Measurements from ENCODE around the gene LY6G6F. TPM values are rescaled to one million over a fixed set of nuclear protein-coding genes. Genes with fewer than 3 reads are reported as not detected.

LY6G6F gene
- total and polyA plus RNA-seq, 2 of the 13 experiments (the other 11 are each of a cell fraction or from before 2014, with no cell fraction given) = not detected

- TF ChIP-seq MTF1 (CRISPR knock-in tag; IDR thresholded peaks at IDR 0.05) = 0 out of 2 replicates have a peak, but pooled peaks have one; percentile 54
- no peak for TF ChIP-seq REL (CRISPR knock-in tag; conservative IDR thresholded peaks at IDR 0.05)
- no peak for TF ChIP-seq SRSF9 (IDR thresholded peaks at IDR 0.05; ENCODE audit: borderline replicate concordance, insufficient read depth, low read depth, low read length, poor library complexity, severe bottlenecking)
- TF ChIP-seq XBP1 (CRISPR knock-in tag; IDR thresholded peaks at IDR 0.05) = no peak
- no peak; the same call in 1 of the 2 replicates for TF ChIP-seq ZNF333 (CRISPR knock-in tag; IDR thresholded peaks at IDR 0.05; ENCODE audit: borderline replicate concordance)
- no peak for TF ChIP-seq AGO1 (IDR thresholded peaks at IDR 0.05; ENCODE audit: low read depth, low read length, poor library complexity, severe bottlenecking)
- TF ChIP-seq ZNF317 (CRISPR knock-in tag; IDR thresholded peaks at IDR 0.05) = no peak
- no peak for TF ChIP-seq SAP130 (CRISPR knock-in tag; IDR thresholded peaks at IDR 0.05; ENCODE audit: low read depth)
- no peak for TF ChIP-seq ZMYM2 (CRISPR knock-in tag; IDR thresholded peaks at IDR 0.05)
- TF ChIP-seq HINFP (CRISPR knock-in tag; IDR thresholded peaks at IDR 0.05; ENCODE audit: low read depth) = no peak
- no peak for TF ChIP-seq MNT (IDR thresholded peaks at IDR 0.05)
- no peak for TF ChIP-seq ZNF557 (CRISPR knock-in tag; IDR thresholded peaks at IDR 0.05)
- TF ChIP-seq SRSF4 (IDR thresholded peaks at IDR 0.05; ENCODE audit: low read depth, low read length, poor library complexity, severe bottlenecking) = no peak
- no peak for TF ChIP-seq E2F2 (CRISPR knock-in tag; IDR thresholded peaks at IDR 0.05; ENCODE audit: borderline replicate concordance)
- TF ChIP-seq ZNF318 (CRISPR knock-in tag; IDR thresholded peaks at IDR 0.05) = no peak
- 0 out of 2 replicates have a peak, but pooled peaks have one; percentile 23 for TF ChIP-seq IRF2 (CRISPR knock-in tag; IDR thresholded peaks at IDR 0.05)
- 0 out of 2 replicates have a peak, but pooled peaks have one; percentile 30 for TF ChIP-seq BRD4 (CRISPR knock-in tag; IDR thresholded peaks at IDR 0.05)
- TF ChIP-seq ATRX (CRISPR knock-in tag; IDR thresholded peaks at IDR 0.05; ENCODE audit: borderline replicate concordance) = no peak
These were observed 30.2 kb downstream of the LY6G6F start (continued) for GRCh38 chr6:31736768-31737314.
